ENCODE data around the gene COX8A.

The COX8A gene

DNA sequence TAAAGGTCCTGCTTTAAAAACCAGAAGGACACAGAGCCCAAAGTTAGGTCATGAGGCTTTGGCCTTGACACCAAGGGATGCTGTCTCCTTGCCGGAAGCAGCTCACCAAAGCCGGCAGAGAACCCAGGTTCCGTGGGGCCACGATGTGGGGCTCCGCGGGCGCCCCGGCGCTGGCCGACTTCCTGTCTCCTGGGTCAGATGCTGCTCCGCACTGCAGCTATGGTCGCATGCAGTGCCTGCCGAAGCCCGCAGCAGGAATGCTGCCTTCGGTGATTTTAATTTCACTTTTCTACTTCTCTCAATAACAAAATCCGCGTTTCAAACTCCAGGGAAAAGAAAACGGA lies 11.4 kb downstream of the COX8A start:
- TF ChIP-seq, protein P1, sequence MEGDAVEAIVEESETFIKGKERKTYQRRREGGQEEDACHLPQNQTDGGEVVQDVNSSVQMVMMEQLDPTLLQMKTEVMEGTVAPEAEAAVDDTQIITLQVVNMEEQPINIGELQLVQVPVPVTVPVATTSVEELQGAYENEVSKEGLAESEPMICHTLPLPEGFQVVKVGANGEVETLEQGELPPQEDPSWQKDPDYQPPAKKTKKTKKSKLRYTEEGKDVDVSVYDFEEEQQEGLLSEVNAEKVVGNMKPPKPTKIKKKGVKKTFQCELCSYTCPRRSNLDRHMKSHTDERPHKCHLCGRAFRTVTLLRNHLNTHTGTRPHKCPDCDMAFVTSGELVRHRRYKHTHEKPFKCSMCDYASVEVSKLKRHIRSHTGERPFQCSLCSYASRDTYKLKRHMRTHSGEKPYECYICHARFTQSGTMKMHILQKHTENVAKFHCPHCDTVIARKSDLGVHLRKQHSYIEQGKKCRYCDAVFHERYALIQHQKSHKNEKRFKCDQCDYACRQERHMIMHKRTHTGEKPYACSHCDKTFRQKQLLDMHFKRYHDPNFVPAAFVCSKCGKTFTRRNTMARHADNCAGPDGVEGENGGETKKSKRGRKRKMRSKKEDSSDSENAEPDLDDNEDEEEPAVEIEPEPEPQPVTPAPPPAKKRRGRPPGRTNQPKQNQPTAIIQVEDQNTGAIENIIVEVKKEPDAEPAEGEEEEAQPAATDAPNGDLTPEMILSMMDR (IDR thresholded peaks at IDR 0.05; ENCODE audit: poor library complexity, severe bottlenecking) = no peak
- DNase-seq (ENCODE audit: low spot score) = no peak
- Histone ChIP-seq H3K36me3 (ENCODE audit: low read depth) (peaks cover 22% of the 10 kb centered on the region), H3K27ac (ENCODE audit: poor library complexity, severe bottlenecking) (peak overlapping the region; percentile 77), H3K9me3 (ENCODE audit: severe bottlenecking) (no peaks in the 10 kb centered on the region), H3K4me1 (ENCODE audit: insufficient read depth, poor library complexity, severe bottlenecking) (no peaks in the 10 kb centered on the region), H3K4me3 (ENCODE audit: severe bottlenecking) (peak overlapping the region; percentile 81), H3K27me3 (ENCODE audit: insufficient read depth, poor library complexity, severe bottlenecking) (no peaks in the 10 kb centered on the region)
- peak; percentile 31 for ATAC-seq (ENCODE audit: low read depth)

DNA sequence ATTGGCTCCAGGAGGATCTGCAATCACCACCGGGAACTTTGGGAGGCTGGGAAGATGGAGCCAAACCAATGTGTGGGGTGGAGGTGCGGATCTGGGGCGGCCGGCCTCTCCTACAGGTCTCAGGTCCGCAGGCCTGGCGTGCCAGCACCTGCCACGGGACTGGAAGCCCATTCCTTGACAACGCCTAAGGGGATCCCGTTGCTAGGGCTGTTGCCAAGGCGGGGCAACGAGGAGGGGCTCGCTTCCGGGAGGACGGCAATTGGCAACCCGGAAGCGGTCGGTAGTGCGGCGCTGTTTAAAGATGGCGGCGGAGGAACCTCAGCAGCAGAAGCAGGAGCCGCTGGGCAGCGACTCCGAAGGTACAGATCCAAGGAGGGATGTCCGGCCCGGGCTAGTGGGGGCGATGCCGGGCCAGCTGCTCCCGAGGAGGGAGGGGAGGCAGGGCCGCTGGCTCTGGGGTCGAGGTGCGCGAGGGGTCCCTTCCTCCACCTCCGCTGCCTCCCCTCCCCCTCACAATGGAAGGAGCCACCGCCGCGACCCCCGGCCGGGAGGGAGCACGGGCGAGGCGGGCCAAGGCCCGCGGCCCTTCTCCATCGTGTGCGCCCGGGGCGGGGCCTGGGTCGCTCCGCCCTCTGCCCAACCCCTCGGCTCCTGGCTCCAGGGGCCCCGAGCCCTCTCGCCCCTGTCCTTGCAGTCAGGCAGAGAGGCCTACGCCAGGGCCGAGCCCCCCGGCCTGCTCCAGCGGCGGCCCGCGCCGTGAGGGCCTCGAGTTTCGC lies 11.9 kb downstream of the COX8A start, which contains the start of gene OTUB1:
Gene OTUB1 (plus strand): TSS at position 283 of the 776 bp plus-strand sequence. CDS start 19 bp downstream, at position 302.
- H3K4me3 ChIP-seq (ENCODE audit: severe bottlenecking) = peak within 1 kb of the TSS; percentile 81
- H3K27ac ChIP-seq (ENCODE audit: poor library complexity, severe bottlenecking) = peak within 1 kb of the TSS; percentile 77
- ATAC-seq (ENCODE audit: low read depth) = peak; percentile 91

DNA sequence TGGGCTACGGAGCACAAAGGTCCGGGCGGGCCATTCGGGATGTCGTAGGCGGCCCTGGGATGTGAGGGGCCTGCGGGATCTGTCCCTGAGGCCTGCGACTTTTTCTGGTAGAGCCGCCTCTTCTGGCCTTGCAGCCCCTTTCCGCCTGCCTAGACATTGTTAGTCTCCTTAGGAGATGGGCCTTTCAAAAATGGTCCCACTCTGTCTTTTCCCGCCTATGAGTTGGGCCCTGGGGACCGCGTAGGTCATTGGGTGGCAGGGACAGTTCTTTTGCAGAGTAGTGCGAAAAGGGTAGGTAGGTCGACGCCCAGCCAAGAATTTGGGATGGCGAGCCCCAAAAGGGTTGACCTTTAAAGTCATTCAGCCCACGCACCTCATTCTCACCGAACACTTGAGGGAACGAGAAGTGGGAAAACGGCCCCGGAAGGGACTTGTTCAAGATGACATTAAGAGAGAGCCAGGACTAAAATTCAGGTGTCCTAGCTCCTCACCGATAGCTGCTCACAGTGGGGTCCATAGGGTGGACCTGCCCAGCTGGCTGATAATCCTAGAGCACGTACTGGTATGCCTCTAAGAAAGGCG lies 12.6 kb downstream of the COX8A start:
- TF ChIP-seq, protein P1 (IDR thresholded peaks at IDR 0.05; ENCODE audit: poor library complexity, severe bottlenecking) = no peak
- H3K4me3 ChIP-seq (ENCODE audit: severe bottlenecking) = peak overlapping the region; percentile 81
- H3K27me3 ChIP-seq (ENCODE audit: insufficient read depth, poor library complexity, severe bottlenecking) = no peaks in the 10 kb centered on the region
- peaks cover 32% of the 10 kb centered on the region for H3K36me3 ChIP-seq (ENCODE audit: low read depth)
- peak overlapping the region; percentile 77 for H3K27ac ChIP-seq (ENCODE audit: poor library complexity, severe bottlenecking)
- H3K4me1 ChIP-seq (ENCODE audit: insufficient read depth, poor library complexity, severe bottlenecking) = no peaks in the 10 kb centered on the region
- ATAC-seq (ENCODE audit: low read depth) = no peak; the same call in 2 of the 3 replicates
- no peak for DNase-seq (ENCODE audit: low spot score)
- H3K9me3 ChIP-seq (ENCODE audit: severe bottlenecking) = no peaks in the 10 kb centered on the region

More for the DNA sequence above, 11.9 kb downstream of the COX8A start, which contains the start of gene OTUB1:
- H3K4me1 ChIP-seq (ENCODE audit: insufficient read depth, poor library complexity, severe bottlenecking) = no peaks in the 10 kb centered on the region
- DNase-seq (ENCODE audit: low spot score) = peak; percentile 96
- H3K36me3 ChIP-seq (ENCODE audit: low read depth) = peaks cover 28% of the 10 kb centered on the region
- no peaks in the 10 kb centered on the region for H3K9me3 ChIP-seq (ENCODE audit: severe bottlenecking)
- TF ChIP-seq, protein P1 (IDR thresholded peaks at IDR 0.05; ENCODE audit: poor library complexity, severe bottlenecking) = no peak
- no peaks in the 10 kb centered on the region for H3K27me3 ChIP-seq (ENCODE audit: insufficient read depth, poor library complexity, severe bottlenecking)

DNA sequence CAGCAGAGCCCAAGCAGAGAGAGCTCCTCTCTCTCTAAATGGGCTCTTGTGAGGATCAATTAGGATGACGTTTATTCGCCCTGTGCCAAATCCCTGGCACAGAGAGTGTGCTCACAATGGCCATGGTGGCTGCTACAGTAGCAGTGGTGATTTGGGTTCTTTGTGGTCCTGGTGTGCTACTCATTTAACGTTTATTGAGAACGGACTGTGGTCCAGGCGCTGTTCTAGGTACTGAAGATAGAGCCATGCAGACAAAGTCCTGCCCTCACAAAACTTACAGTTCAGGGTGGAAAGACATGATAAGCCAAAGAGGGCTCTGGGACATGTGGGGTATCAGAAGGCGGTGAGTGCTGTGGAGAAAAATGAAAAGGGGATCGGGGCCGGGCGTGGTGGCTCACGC lies 17.1 kb downstream of the COX8A start:
- peaks cover 53% of the 10 kb centered on the region for H3K36me3 ChIP-seq (ENCODE audit: low read depth)

More for the DNA sequence above, 17.1 kb downstream of the COX8A start:
- ATAC-seq (ENCODE audit: low read depth) (no peak), DNase-seq (ENCODE audit: low spot score) (no peak)
- Histone ChIP-seq H3K27ac (ENCODE audit: poor library complexity, severe bottlenecking) (no peak overlapping the region), H3K9me3 (ENCODE audit: severe bottlenecking) (no peaks in the 10 kb centered on the region), H3K4me3 (ENCODE audit: severe bottlenecking) (no peak overlapping the region), H3K4me1 (ENCODE audit: insufficient read depth, poor library complexity, severe bottlenecking) (no peaks in the 10 kb centered on the region), H3K27me3 (ENCODE audit: insufficient read depth, poor library complexity, severe bottlenecking) (no peaks in the 10 kb centered on the region)
- TF ChIP-seq, protein P1 (IDR thresholded peaks at IDR 0.05; ENCODE audit: poor library complexity, severe bottlenecking) = no peak

Measured in RWPE2 (cell line).